GM10248 (cell line): ENCODE results near the gene RAX.

ENCODE experiments used
- CTCF ChIA-PET: fragments of 300-600 bp; sonication (Branson Sonifier 250); formaldehyde crosslinking; extraction: SDS; loops from one replicate; lab custom pipeline; 2021; ENCODE audit warnings: antibody characterized with exemption; lab: Yijun Ruan, JAX
- POLR2A ChIA-PET: fragments of 350-650 bp; sonication (Branson Sonifier 250); formaldehyde crosslinking; extraction: SDS; loops from one replicate; lab custom pipeline; 2020; ENCODE audit warnings: antibody characterized with exemption; lab: Yijun Ruan, JAX
- DNase-seq: peaks from one replicate; pipeline ENCODE4 v3.0.0; 2012; ENCODE audit errors: extremely low spot score
- TF ChIP-seq, protein P1 (sequence below): IDR thresholded peaks from 2 replicates; pipeline ENCODE4 v1.5.1; 2012; ENCODE audit warnings: mild to moderate bottlenecking, low read depth; ENCODE audit errors: extremely low read depth, missing control alignments, control extremely low read depth

The RAX gene

GRCh38 chr18:59266886-59267502 is 6.3 kb downstream of the RAX start:
- CTCF ChIA-PET: interaction anchor here (3.4 kb wide), 1 partner anchor 17 kb away, joined by 20 read pairs; no protein-coding TSS in a partner anchor

GRCh38 chr18:59266459-59266858 is 6.8 kb downstream of the RAX start:
- TF ChIP-seq, protein P1, sequence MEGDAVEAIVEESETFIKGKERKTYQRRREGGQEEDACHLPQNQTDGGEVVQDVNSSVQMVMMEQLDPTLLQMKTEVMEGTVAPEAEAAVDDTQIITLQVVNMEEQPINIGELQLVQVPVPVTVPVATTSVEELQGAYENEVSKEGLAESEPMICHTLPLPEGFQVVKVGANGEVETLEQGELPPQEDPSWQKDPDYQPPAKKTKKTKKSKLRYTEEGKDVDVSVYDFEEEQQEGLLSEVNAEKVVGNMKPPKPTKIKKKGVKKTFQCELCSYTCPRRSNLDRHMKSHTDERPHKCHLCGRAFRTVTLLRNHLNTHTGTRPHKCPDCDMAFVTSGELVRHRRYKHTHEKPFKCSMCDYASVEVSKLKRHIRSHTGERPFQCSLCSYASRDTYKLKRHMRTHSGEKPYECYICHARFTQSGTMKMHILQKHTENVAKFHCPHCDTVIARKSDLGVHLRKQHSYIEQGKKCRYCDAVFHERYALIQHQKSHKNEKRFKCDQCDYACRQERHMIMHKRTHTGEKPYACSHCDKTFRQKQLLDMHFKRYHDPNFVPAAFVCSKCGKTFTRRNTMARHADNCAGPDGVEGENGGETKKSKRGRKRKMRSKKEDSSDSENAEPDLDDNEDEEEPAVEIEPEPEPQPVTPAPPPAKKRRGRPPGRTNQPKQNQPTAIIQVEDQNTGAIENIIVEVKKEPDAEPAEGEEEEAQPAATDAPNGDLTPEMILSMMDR: no peak
- POLR2A ChIA-PET: no interaction called here
- no peak for DNase-seq
- CTCF ChIA-PET: no interaction called here

More at GRCh38 chr18:59266886-59267502, 6.3 kb downstream of the RAX start:
- TF ChIP-seq, protein P1: no peak
- POLR2A ChIA-PET: no interaction called here
- DNase-seq: no peak

DNA sequence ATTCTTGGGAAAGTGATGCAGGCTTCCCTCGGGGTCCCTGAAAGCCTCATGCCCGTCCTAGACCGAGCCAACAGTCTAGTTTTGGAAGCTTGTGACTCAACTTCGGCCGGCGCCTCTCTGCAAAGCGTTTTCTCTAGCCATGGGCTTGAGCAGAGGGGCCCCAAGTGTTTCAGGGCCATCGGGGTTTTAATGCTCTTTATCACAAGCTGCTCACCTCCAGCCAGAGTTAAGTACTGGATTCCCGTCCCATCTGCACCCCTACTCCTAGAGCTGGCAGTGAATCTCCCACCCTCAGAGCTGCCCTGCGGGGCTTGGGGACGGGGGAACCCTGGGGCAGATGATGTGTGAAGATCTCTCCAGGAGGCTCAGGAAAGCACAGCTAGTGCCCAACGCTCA is 7.3 kb downstream of the RAX start:
- DNase-seq: no peak
- TF ChIP-seq, protein P1: no peak
- CTCF ChIA-PET: no interaction called here
- POLR2A ChIA-PET: no interaction called here

DNA sequence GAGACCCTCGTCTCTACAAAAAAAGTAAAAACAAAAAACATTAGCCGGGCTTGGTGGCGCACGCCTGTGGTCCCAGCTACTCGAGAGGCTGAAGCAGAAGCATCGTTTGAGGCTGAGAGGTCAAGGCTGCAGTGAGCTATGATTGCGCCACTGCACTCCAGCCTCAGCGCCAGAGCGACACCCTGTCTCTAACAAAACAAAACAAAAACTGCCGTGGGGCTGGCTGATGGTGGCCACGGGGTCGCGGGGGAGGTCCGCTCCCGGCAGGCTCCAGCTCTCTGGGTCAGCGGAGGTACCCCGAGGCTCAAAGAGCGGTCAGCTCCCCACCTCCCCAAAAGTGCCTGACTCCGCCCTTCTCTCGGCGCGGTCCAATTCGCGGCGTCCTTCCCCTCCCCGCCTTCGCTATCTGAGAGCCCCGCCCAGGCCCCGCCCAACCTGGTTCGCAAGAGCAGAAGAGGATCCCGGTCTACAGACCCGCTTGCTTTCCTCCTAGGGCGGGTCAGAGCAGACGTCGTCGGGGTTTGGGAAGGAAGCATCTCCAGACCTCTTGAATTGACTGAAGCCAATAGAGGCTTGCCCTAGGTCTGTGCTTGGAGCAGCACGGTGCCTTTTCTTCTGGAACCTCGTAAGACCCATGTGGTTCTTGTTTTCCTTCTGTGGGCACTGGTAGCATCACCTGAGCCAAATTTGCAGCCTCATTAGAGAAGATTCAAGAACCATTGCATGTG is 7.8 kb downstream of the RAX start:
- TF ChIP-seq, protein P1: no peak
- peak; percentile 65 for DNase-seq
- POLR2A ChIA-PET: no interaction called here
- CTCF ChIA-PET: interaction anchor here (2.0 kb wide), 1 partner anchor 181 kb away, joined by 5 read pairs; no protein-coding TSS in a partner anchor

- CTCF ChIA-PET: interaction anchor here (0.8 to 2.0 kb wide), 3 partner anchors 8 to 180 kb away, joined by 3 to 5 read pairs (median 4); partner anchors contain the start of gene RAX
- TF ChIP-seq, protein P1: no peak
- POLR2A ChIA-PET: no interaction called here
- no peak for DNase-seq
These were observed 8.5 kb downstream of the RAX start for GRCh38 chr18:59264651-59265245.

- CTCF ChIA-PET: interaction anchor here (0.8 to 2.0 kb wide), 4 partner anchors 9 to 180 kb away, joined by 3 to 5 read pairs (median 4); partner anchors contain the start of gene RAX
- no peak for DNase-seq
- TF ChIP-seq, protein P1: no peak
- POLR2A ChIA-PET: no interaction called here
These were observed 9.1 kb downstream of the RAX start for GRCh38 chr18:59264121-59264571.
